Mesenchymal stem cell (in vitro differentiated cells and primary cell): Measurements from ENCODE around the gene PTPRU.
"Not testable (repeated sequence)": the region's sequence is repeated elsewhere in the genome, so short reads cannot be mapped to it uniquely, and the experiment has no call there.

Experiments used
- DNase-seq: peaks from one replicate; pipeline ENCODE4 v3.0.0-alpha.2; 2013
- H2AFZ ChIP-seq: one replicate; pipeline ENCODE4 v1.6.1; 2013; ENCODE audit warnings: low read depth, mild to moderate bottlenecking, control low read depth, inconsistent platforms, low read length, moderate library complexity
- H2AK5ac ChIP-seq: 2 replicates; pipeline ENCODE4 v1.6.1; 2013; ENCODE audit warnings: low read length, moderate library complexity, mild to moderate bottlenecking, inconsistent platforms; ENCODE audit not compliant: severe bottlenecking
- H2BK120ac ChIP-seq: one replicate; pipeline ENCODE4 v1.6.1; 2013; ENCODE audit warnings: low read depth, mild to moderate bottlenecking, inconsistent platforms, low read length, moderate library complexity
- H2BK12ac ChIP-seq, 2 experiments: one replicate each; pipeline ENCODE4 v1.6.1; 2013; ENCODE audit warnings: inconsistent platforms in 2 of 2, low read length in 2 of 2, mild to moderate bottlenecking in 2 of 2, moderate library complexity in 2 of 2, control low read depth in 1 of 2
- H2BK15ac ChIP-seq: one replicate; pipeline ENCODE4 v1.6.1; 2013; ENCODE audit warnings: mild to moderate bottlenecking, low read depth, inconsistent platforms; ENCODE audit not compliant: poor library complexity, severe bottlenecking
- H2BK5ac ChIP-seq: 2 replicates; pipeline ENCODE4 v1.6.1; 2013; ENCODE audit warnings: low read depth, mild to moderate bottlenecking, low read length, control low read depth, inconsistent platforms; ENCODE audit not compliant: poor library complexity, severe bottlenecking
- H3K14ac ChIP-seq, 2 experiments: one replicate each; pipeline ENCODE4 v1.6.1; 2013; ENCODE audit warnings: inconsistent platforms in 2 of 2, low read length in 2 of 2, control low read depth in 1 of 2, mild to moderate bottlenecking in 1 of 2, moderate library complexity in 1 of 2
- H3K18ac ChIP-seq, 2 experiments: one replicate each; pipeline ENCODE4 v1.6.1; 2013; ENCODE audit warnings: inconsistent platforms in 2 of 2, low read length in 2 of 2, control low read depth in 1 of 2, low read depth in 1 of 2, mild to moderate bottlenecking in 1 of 2
- H3K23ac ChIP-seq, 2 experiments: one replicate each; pipeline ENCODE4 v1.6.1; 2013; ENCODE audit warnings: inconsistent platforms in 2 of 2, low read length in 2 of 2, mild to moderate bottlenecking in 2 of 2, moderate library complexity in 2 of 2, control low read depth in 1 of 2
- H3K27ac ChIP-seq: 2 replicates; pipeline ENCODE4 v1.5.1; 2013; ENCODE audit warnings: mild to moderate bottlenecking, moderate library complexity, low read length, control low read depth, inconsistent platforms; ENCODE audit not compliant: poor library complexity, severe bottlenecking
- H3K27me3 ChIP-seq, 2 experiments: 2 replicates each; pipeline versions ENCODE4 v1.6.1 to v1.7.0; 2013; ENCODE audit warnings: low read length in 2 of 2, mild to moderate bottlenecking in 2 of 2, moderate library complexity in 2 of 2, control low read depth in 1 of 2, inconsistent platforms in 1 of 2; ENCODE audit not compliant: control insufficient read depth in 1 of 2, insufficient read depth in 1 of 2
- H3K36me3 ChIP-seq, 2 experiments: 2 replicates each; pipeline versions ENCODE4 v1.6.1 to v1.7.0; 2013; ENCODE audit warnings: low read length in 2 of 2, control low read depth in 1 of 2, inconsistent platforms in 1 of 2, low read depth in 1 of 2, mild to moderate bottlenecking in 1 of 2; ENCODE audit not compliant: insufficient read depth in 2 of 2, control insufficient read depth in 1 of 2
- H3K4ac ChIP-seq, 2 experiments: one replicate each; pipeline ENCODE4 v1.6.1; 2013; ENCODE audit warnings: inconsistent platforms in 2 of 2, low read length in 2 of 2, mild to moderate bottlenecking in 2 of 2, moderate library complexity in 2 of 2, control low read depth in 1 of 2, low read depth in 1 of 2
- H3K4me1 ChIP-seq: 2 replicates; pipeline ENCODE4 v1.6.1; 2013; ENCODE audit warnings: low read depth, low read length, control low read depth; ENCODE audit not compliant: control insufficient read depth, insufficient read depth
- H3K4me2 ChIP-seq: 2 replicates; pipeline ENCODE4 v1.6.1; 2013; ENCODE audit warnings: low read length, mild to moderate bottlenecking, inconsistent platforms; ENCODE audit not compliant: poor library complexity, severe bottlenecking
- H3K4me3 ChIP-seq, 2 experiments: 2 replicates each; pipeline versions ENCODE4 v1.5.1 to v1.7.0; 2013; ENCODE audit warnings: low read length in 2 of 2, mild to moderate bottlenecking in 2 of 2, control low read depth in 1 of 2, low read depth in 1 of 2; ENCODE audit not compliant: insufficient read depth in 1 of 2
- H3K79me1 ChIP-seq: replicated peaks from 2 replicates; pipeline ENCODE4 v1.6.1; 2013; ENCODE audit warnings: mild to moderate bottlenecking, control low read depth, low read length, inconsistent platforms; ENCODE audit not compliant: poor library complexity, severe bottlenecking
- H3K9ac ChIP-seq: 2 replicates; pipeline ENCODE4 v1.7.0; 2013; ENCODE audit warnings: mild to moderate bottlenecking, low read length, moderate library complexity
- H3K9me3 ChIP-seq: 2 replicates; pipeline ENCODE4 v1.7.0; 2013; ENCODE audit warnings: mild to moderate bottlenecking, low read length; ENCODE audit not compliant: control insufficient read depth
- H4K8ac ChIP-seq: one replicate; pipeline ENCODE4 v1.6.1; 2013; ENCODE audit warnings: inconsistent platforms, mild to moderate bottlenecking, low read length, moderate library complexity
- H4K91ac ChIP-seq: one replicate; pipeline ENCODE4 v1.6.1; 2013; ENCODE audit warnings: mild to moderate bottlenecking, low read length, inconsistent platforms
- WGBS: methylation state at CpG from one replicate; pipeline ENCODE4 v1.1.7; 2013; ENCODE audit warnings: mixed read lengths; 5-methylcytosine and 5-hydroxymethylcytosine counted together

The PTPRU gene

GRCh38 chr1:29312469-29313461 is 76.4 kb downstream of the PTPRU start:
- H3K27me3 ChIP-seq, result no peaks in the 10 kb centered on the region
- H3K9me3 ChIP-seq, result no peaks in the 10 kb centered on the region
- no peak overlapping the region for H2AFZ ChIP-seq
- no peak overlapping the region for H2BK12ac ChIP-seq
- no peak overlapping the region for H2AK5ac ChIP-seq
- 89% methylated on average over 24 of the region's 24 CpGs for WGBS
- no peak for DNase-seq
- H3K14ac ChIP-seq, result no peak overlapping the region
- H4K8ac ChIP-seq, result no peak overlapping the region
- H3K18ac ChIP-seq, result no peak overlapping the region
- H3K27ac ChIP-seq, result no peak overlapping the region
- H2BK15ac ChIP-seq, result no peak overlapping the region
- H3K4me3 ChIP-seq, result no peak overlapping the region
- no peak overlapping the region for H4K91ac ChIP-seq
- H3K4me2 ChIP-seq, result no peak overlapping the region
- H3K4ac ChIP-seq, result no peak overlapping the region
- H3K23ac ChIP-seq, result no peak overlapping the region
- H3K4me1 ChIP-seq, result no peaks in the 10 kb centered on the region
- H3K9ac ChIP-seq, result no peak overlapping the region
- no peak overlapping the region for H2BK5ac ChIP-seq
- H3K79me1 ChIP-seq, result no peaks in the 10 kb centered on the region
- H2BK120ac ChIP-seq, result no peak overlapping the region
- peaks cover 49 to 57% of the 10 kb centered on the region in 2 experiments for H3K36me3 ChIP-seq

GRCh38 chr1:29314685-29315084 is 78.4 kb downstream of the PTPRU start:
- not testable (repeated sequence) for H3K27ac ChIP-seq, H3K4me1 ChIP-seq, H3K23ac ChIP-seq, H3K27me3 ChIP-seq, H2AFZ ChIP-seq, H3K4ac ChIP-seq, H3K14ac ChIP-seq, H4K91ac ChIP-seq, H2AK5ac ChIP-seq, H3K9me3 ChIP-seq, H4K8ac ChIP-seq, H2BK5ac ChIP-seq, H3K4me3 ChIP-seq, H3K79me1 ChIP-seq, H3K18ac ChIP-seq, DNase-seq, H2BK15ac ChIP-seq, H3K9ac ChIP-seq, H2BK12ac ChIP-seq, H2BK120ac ChIP-seq, H3K4me2 ChIP-seq
- WGBS, result 83% methylated on average over 8 of the region's 8 CpGs
- peaks cover 65 to 68% of the 10 kb centered on the region in 2 experiments for H3K36me3 ChIP-seq

GRCh38 chr1:29315262-29315661 is 78.9 kb downstream of the PTPRU start:
- no peak for DNase-seq
- no peak overlapping the region for H2AFZ ChIP-seq

DNA sequence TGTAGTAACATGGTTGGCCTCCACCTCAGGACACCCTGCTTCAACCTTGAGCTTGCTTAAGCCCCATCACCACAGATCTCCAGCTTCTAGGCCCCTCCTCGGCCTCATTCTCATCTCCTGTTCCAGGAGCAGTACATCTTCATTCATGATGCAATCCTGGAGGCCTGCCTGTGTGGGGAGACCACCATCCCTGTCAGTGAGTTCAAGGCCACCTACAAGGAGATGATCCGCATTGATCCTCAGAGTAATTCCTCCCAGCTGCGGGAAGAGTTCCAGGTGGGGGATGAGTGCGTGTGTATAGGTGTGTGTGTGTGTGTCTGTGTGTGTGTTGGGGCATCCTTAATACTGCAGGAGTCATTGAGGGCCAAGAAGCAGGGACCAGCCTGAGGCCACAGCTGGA is 79.6 kb downstream of the PTPRU start:
- no peak overlapping the region for H2BK15ac ChIP-seq
- H3K14ac ChIP-seq, result no peak overlapping the region
- no peak overlapping the region for H2BK12ac ChIP-seq
- H3K4me1 ChIP-seq, result no peaks in the 10 kb centered on the region
- no peak overlapping the region for H2BK5ac ChIP-seq
- no peak overlapping the region for H4K8ac ChIP-seq
- H3K36me3 ChIP-seq, result peaks cover 66 to 68% of the 10 kb centered on the region in 2 experiments
- H2AK5ac ChIP-seq, result no peak overlapping the region
- no peak overlapping the region for H3K27ac ChIP-seq
- H3K9me3 ChIP-seq, result no peaks in the 10 kb centered on the region
- H2AFZ ChIP-seq, result no peak overlapping the region
- H3K79me1 ChIP-seq, result no peaks in the 10 kb centered on the region
- DNase-seq, result no peak
- H4K91ac ChIP-seq, result no peak overlapping the region
- H3K4me2 ChIP-seq, result no peak overlapping the region
- no peak overlapping the region for H3K4me3 ChIP-seq
- no peak overlapping the region for H3K23ac ChIP-seq
- H2BK120ac ChIP-seq, result no peak overlapping the region
- no peaks in the 10 kb centered on the region for H3K27me3 ChIP-seq
- H3K9ac ChIP-seq, result no peak overlapping the region
- 87% methylated on average over 4 of the region's 4 CpGs for WGBS
- no peak overlapping the region for H3K4ac ChIP-seq
- H3K18ac ChIP-seq, result no peak overlapping the region

More at GRCh38 chr1:29315262-29315661, 78.9 kb downstream of the PTPRU start:
- Histone ChIP-seq H3K4me1 (no peaks in the 10 kb centered on the region), H3K36me3 (peaks cover 66 to 68% of the 10 kb centered on the region in 2 experiments), H3K14ac (no peak overlapping the region), H3K23ac (no peak overlapping the region), H3K4me3 (no peak overlapping the region), H2BK5ac (no peak overlapping the region), H3K4me2 (no peak overlapping the region), H2BK12ac (no peak overlapping the region), H3K9ac (no peak overlapping the region), H4K91ac (no peak overlapping the region), H3K27me3 (no peaks in the 10 kb centered on the region), H3K27ac (no peak overlapping the region), H3K79me1 (no peaks in the 10 kb centered on the region), H3K9me3 (no peaks in the 10 kb centered on the region), H4K8ac (no peak overlapping the region), H3K18ac (no peak overlapping the region), H2BK120ac (no peak overlapping the region), H3K4ac (no peak overlapping the region), H2AK5ac (no peak overlapping the region), H2BK15ac (no peak overlapping the region)
- WGBS, result 94% methylated on average over 15 of the region's 15 CpGs
